Fibroblast of skin of left biceps (primary cell): ENCODE data around the gene RABL2B.
"Not testable (repeated sequence)": the region's sequence is repeated elsewhere in the genome, so short reads cannot be mapped to it uniquely, and the experiment has no call there.

ENCODE experiments used
- DNase-seq, 2 experiments: peaks; one replicate each; pipeline ENCODE4 v3.0.0-alpha.2; 2013; ENCODE audit warnings: low read depth in 2 of 2

The RABL2B gene

DNA sequence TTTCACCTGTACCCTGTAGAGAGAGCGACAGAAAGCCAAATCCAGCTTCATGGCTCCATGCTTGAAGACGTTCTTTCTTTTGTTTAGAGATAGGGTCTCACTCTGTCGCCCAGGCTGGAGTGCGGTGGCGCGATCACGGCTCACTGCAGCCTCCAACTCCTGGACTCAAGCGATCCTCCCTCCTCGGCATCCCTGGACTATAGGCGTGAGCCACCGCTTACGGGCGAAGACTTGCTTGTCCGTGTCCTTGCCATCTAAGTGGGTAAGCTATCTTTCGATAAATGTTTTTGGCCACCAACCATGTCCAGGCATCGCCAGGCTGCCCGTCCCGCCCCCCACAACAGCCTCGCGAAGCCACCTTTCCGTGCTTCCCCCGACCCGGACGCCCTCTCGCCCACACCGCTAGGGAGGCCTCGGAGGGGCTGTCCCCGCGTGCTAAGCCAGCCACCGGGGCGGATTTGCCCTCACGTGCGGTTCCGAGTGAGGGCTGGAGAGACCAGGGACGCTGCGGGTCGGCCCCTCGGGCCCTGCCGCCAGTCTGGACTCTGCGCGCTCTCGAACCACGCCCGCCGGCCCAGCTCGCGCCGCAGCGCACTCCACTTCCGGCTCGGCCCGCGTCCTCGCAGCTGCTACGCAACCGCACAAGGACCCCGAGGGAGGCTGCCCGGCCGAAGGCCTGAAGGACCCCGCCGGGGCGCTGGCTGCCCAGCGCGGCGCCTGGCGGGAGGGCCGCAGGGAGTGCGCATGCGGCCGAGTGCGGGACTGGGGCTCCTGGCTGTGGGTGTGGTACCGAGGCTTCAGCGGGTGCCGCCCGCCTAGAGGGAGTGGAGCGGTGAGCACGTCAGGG is at the start of gene RABL2B:
RABL2B (minus strand) TSS at position 604 of the 847 bp plus-strand sequence. CDS start 1,342 bp downstream, outside the sequence.
- DNase-seq: peak; percentile 63 to 66

DNA sequence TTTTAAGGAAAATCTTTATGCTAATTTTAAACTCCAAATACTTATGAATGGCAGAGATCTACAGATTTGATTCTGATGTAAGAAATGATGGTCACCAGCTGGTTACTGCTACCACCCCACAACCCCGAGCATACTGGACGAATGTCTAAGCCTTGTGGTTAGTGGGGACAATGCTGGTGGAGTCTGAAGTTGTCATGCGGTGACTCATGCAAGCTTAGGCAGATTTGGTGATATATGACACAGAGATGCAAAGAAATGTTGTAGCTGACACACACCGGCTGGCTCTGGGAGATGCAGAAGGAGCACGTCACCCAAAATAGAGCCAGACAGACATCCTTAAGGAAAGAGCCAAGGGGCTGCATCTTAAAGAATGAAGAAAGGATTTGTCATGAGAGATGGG is 3.5 kb upstream of the RABL2B start:
- not testable (repeated sequence) for DNase-seq

DNA sequence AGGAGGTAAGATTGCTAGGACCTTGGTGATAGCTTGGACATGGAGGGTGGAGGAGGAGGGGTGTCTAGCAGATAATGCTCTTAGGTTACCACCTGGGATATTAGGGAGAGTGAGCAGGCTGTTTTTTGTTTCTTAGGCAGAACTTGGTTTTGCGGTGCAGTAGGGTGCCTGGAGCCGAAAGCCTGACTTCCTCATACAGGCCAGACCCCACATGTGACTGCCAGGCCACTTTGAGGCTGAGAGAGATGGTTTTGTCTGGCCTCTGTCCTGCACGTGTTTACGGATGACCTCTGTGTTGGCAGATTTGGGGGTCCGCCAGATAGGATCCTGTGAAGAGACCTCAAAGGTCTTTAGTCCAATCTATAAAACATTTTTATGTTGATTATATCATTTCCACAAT is 1.9 kb upstream of the RABL2B start:
- not testable (repeated sequence) for DNase-seq

DNA sequence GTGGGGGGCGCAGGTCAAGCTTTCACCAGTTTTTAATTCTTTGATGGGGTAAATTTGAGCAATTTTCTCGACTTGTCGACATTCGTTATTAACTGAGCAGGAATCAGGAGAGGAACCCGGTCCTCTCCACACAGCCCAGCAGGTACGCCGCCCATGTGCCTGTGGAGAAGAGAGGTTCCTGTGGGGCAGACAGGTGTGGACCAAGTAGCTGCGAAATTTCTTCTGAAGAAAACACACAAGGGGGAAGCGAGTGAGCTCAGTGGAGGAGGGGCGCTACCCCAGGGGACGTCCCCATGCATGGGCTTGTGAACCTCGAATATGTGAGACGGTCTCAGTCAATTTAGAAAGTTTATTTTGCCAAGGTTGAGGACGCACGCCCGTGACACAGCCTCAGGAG is 442 bp upstream of the RABL2B start:
- not testable (repeated sequence) for DNase-seq

DNA sequence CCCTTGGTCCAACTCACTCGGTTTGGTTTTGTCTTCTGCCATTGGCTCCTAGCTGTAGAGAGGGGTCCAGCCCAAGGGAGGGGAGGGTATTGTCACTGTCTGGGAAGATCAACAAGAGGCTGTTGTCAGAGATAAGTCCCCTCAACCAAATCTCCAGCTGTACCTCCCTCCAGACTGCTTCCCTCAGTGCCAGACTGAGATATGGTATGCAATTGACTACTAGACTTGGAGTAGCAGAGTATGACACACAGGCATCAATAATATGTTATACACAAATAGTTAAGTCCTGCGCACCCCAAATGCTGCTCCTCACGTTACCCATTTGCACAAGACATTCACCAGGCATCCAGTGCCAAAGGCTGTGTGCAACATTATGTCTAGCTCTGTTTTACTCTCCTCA is 1.2 kb downstream of the RABL2B start:
- not testable (repeated sequence) for DNase-seq

DNA sequence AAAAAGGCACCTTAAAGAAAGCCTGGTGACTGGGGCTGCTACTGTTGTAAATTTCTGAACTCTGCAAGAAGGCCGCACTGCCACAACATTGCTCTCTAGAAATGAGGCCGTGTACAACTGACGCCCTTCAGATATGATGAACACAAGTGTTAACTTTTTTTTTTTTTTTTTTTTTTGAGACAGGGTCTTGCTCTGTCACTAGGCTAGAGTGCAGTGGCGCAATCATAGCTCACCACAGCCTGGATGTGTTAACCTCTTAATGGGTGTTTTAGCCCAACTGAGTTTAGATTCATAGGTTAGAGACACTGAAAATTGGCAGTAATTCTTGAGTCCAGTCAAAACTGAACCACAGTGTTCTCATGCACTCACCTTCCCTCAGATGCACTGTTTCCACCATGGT is 3.2 kb downstream of the RABL2B start:
- not testable (repeated sequence) for DNase-seq

DNA sequence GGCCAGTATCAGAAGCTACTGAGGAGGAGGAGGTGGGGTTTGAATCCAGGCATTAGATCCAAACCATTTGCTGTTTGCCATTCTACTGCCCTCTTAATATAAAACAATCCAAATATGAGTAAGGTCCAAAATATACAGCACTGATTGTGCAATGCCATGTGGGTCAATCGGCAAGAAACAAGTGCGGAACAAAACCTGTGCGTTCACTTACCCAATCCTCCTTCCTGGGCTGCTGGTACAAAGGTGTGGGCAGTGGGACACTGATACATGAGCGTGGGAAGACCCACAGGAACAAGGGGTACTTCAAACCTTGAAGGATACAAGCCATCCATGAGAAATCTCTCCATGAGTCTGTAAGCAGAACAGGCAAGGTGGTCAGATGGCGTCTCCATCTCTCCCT is 5.8 kb downstream of the RABL2B start:
- DNase-seq: not testable (repeated sequence)

DNA sequence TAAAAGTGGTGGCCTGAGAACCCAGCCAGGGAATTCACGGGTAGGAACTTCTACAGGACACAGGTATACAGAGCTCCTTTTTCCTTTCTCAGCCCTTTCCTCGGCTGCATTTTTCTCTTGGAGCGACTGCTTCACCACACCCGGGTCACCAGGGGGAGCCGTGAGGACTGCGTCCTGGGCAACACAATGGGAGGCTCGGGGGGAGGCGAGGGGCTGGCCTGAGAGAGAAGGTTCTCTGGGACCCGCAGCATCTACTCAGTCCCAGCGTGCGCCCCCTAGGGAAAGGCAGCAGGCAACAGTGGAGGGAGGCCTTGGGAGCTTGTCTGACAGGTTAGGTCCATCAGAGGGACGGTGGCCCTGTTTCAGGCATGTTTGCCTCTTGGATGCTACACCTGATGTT is 8.3 kb downstream of the RABL2B start:
- DNase-seq: peak in 1 of 2 experiments; percentile 3

DNA sequence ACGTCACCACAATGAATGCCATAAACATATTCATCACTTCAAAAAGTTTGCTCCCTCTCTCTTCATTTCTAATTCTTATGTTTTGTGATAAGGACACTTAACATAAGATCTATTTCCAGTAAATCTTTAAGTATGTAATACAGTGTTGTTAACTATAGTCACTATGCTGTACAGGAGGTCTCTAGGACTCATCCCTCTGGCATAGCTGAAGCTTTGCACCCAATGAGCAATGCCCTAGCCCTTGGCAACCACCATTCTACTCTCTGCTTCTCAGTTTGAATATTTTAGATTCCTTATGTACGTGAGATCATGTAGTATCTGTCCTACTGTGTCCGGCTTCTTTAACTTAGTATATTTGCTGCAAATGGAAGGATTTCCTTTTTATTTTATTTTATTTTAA is 19.1 kb downstream of the RABL2B start:
- DNase-seq: not testable (repeated sequence)

DNA sequence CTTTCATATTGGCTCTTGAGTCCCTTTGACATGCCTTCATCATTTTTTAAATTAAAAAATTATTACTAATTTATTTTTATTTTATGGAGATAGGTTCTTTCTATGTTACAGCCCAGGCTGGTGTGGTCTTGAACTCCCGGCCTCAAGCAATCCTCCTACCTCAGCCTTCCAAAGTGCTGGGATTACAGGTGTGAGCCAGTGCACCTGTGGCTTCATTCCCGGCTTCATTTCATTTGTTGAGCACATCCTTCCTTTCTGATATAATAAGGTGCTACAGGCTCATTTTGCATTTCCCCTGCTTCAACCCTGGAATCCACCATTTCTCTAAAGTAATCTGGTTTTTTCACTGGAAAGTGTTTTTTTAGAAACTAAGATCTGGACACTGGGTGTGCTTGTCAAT is 21.6 kb downstream of the RABL2B start:
- not testable (repeated sequence) for DNase-seq

DNA sequence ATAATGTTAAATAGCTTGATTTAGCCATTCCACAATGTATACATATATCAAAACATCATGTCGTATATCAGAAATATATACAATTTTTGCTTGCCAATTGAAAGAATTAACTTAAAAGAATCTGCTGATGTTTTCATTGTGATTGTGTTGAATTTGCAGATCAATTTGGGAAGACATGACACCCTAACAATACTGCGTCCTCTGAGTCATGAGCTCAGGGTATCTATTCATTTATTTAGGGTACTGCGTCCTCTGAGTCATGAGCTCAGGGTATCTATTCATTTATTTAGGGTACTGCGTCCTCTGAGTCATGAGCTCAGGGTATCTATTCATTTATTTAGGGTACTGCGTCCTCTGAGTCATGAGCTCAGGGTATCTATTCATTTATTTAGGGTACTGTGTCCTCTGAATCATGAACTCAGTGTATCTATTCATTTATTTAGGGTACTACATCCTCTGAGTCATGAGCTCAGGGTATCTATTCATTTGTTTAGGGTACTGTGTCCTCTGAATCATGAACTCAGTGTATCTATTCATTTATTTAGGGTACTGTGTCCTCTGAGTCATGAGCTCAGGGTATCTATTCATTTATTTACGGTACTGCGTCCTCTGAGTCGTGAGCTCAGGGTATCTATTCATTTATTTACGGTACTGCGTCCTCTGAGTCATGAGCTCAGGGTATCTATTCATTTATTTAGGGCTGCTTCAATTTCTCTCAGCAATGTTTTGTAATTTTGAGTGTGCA is 23.7 kb downstream of the RABL2B start:
- peak in 1 of 2 experiments; percentile 9 for DNase-seq

DNA sequence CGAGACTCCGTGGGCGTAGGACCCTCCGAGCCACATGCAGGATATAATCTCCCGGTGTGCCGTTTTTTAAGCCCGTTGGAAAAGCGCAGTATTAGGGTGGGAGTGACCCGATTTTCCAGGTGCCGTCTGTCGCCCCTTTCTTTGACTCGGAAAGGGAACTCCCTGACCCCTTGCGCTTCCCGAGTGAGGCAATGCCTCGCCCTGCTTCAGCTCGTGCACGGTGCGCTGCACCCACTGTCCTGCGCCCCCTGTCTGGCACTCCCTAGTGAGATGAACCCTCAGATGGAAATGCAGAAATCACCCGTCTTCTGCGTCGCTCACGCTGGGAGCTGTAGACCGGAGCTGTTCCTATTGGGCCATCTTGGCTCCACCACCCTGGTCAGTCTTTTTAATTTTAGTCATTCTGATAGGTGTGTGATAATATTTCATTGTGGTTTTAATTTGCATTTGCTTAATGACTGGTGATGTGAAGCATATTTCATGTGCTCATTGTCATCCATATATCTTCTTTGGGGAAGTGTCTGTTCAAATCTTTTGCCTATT is 26.4 kb downstream of the RABL2B start:
- not testable (repeated sequence) for DNase-seq

DNA sequence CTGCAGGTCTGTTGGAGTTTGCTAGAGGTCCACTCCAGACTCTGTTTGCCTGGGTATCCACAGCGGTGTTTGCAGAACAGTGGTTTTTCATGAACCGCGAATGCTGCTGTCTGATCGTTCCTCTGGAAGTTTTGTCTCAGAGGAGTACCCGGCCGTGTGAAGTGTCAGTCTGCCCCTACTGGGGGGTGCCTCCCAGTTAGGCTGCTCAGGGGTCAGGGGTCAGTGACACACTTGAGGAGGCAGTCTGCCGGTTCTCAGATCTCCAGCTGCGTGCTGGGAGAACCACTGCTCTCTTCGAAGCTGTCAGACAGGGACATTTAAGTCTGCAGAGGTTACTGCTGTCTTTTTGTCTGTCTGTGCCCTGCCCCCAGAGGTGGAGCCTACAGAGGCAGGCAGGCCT is 27.0 kb downstream of the RABL2B start:
- not testable (repeated sequence) for DNase-seq

DNA sequence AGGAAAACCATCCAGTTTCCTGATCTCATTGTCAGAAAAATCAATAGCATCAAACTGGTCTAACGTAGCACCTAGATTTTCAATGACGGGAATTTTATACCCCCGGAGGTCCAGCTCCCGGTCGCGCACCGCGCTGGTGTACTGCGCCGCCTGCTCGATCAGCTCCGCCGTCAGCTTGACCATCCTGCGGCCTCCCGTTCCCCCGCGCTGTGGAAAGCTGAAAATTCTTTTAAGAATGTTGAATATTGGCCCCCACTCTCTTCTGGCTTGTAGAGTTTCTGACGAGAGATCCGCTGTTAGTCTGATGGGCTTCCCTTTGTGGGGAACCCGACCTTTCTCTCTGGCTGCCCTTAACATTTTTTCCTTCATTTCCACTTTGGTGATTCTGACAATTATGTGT is 28.2 kb downstream of the RABL2B start:
- DNase-seq: not testable (repeated sequence)

DNA sequence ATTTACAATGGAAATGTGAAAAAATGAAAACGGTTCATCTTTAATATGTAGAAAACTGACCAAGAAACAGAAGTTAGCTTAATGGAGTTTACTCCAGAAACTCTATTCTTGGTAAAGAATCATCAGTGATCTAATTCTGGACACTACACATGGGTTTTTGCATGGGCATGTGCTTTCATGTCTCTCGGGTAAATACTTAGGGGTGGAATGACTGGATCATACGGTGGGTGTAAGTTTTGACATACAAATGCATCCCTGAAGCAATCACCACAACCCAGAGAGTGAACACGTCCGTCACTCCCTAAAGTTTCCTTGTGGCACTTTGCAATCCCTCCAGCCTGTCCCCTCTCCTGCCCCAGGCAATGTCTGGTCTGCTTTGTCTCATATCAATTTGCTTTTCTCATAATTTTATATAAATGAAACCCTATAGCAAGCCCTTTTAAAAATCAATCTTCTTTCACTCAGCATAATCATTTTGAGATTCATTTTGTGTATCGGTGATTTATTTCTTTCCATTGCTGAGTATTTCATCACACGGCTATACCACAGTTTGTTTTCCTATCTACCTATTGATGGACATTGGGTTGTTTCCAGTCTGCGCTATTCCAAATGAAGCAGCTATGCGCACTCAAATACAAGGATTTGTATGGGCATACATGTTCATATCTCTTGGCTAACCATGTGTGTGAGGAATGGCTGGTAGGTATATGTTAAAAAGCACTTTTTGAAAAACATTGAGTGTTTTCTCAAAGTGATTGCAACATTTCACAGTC is 33.9 kb downstream of the RABL2B start:
- DNase-seq: not testable (repeated sequence)

DNA sequence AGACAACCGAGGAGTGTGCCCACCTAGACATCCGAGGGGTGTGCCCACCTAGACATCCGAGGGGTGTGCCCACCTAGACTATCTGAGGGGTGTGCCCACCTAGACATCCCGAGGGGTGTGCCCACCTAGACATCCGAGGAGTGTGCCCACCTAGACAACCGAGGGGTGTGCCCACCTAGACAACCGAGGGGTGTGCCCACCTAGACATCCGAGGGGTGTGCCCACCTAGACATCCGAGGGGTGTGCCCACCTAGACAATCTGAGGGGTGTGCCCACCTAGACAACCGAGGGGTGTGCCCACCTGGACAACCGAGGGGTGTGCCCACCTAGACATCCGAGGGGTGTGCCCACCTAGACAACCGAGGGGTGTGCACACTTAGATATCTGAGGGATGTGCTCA is 34.8 kb downstream of the RABL2B start:
- not testable (repeated sequence) for DNase-seq

DNA sequence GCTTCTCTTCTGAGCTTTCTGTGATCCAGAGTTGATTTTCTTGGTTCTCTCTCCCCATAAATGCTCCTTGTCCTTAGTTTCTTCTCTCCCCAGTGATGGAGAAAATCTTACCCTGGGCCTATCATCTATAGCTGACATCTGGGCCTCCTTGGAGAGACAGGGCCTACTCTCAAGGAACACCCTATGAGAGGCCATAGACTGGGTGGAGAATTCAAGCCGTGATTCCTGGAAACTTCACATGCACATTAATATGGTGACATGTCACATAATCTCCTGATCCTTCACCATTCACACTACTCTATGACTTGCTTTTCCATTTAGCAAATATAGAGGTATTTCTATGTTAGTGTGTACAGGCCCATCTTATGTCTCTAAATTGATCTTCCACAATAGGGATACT is 35.9 kb downstream of the RABL2B start:
- DNase-seq: not testable (repeated sequence)

DNA sequence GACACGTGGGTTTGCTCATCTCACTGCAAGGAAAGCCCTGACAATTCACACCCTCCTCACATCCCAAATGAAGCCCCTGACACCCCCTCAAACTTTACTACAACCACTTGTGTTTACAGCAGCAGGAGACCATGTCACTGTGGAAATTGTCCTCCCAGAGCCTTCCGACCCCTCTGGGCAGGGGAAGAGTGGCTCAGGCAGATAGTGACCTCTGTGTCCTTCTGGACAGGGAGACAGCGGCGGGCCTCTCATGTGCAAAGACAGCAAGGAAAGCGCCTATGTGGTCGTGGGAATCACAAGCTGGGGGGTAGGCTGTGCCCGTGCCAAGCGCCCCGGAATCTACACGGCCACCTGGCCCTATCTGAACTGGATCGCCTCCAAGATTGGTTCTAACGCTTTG is 39.0 kb downstream of the RABL2B start:
- DNase-seq: not testable (repeated sequence)

DNA sequence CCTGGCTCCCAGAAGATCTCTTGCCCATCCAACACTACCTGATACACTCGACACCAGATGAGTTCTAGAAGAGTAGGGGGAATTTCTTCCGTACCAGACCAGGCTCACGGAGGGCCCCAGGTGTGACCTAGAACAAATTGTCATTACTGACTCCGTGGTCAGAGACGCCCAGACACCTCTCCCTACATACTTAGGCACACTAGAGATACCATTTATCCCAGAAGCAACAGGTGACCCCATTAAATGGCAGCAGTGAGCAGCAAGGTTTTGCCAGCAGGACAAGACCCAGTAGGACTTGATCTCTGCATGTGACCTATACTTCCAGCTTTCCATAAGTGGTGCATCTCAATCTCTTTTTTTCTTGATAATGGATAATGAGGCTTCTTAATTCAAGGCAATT is 42.7 kb downstream of the RABL2B start:
- not testable (repeated sequence) for DNase-seq

DNA sequence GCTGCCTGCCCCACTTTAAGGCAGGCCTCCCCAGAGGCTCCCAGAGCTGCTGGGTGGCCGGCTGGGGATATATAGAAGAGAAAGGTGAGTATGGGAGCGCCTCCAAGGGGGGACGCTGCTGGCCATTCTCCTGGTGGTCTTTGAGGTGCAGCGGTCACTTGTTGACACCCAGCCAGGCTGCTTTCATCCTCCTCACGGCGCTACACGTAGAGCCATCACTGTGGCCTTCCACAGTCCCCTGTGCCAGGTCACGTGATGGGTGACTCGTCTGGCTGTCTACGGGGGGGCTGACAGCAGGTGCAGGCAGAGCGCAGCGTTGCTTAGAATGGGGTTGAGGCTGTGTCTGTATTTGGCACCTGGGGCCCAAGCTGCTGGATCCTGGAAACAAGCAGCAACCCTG is 43.5 kb downstream of the RABL2B start:
- DNase-seq: no peak

DNA sequence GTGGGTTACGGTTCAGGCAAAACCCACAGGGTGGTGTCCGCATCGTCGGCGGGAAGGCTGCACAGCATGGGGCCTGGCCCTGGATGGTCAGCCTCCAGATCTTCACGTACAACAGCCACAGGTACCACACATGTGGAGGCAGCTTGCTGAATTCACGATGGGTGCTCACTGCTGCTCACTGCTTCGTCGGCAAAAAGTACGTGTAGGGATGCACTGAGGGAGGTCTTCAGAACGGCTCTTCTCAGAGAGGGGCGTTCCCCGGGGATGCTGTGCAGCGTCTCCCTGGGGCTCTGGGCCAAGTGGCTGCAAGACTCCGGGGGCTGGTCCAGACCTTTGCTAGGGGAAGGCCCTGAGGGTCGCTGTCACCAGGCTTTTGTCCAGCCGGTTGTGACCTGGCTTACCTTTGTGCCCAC is 44.2 kb downstream of the RABL2B start:
- no peak for DNase-seq
